K562 (cell line): Measurements from ENCODE around the gene GSTM2. TPM values are rescaled to one million over a fixed set of nuclear protein-coding genes. Genes with fewer than 3 reads are reported as not detected.

Source experiments
- ARHGAP35 ChIP-seq: fragments of 450-650 bp; IDR thresholded peaks from 2 replicates; pipeline ENCODE4 v1.6.1; 2018; ENCODE audit not compliant: partially characterized antibody
- CHD1 ChIP-seq: fragments of 200-600 bp; sonication (generic); IDR thresholded peaks from one replicate; pipeline ENCODE4 v1.6.1; 2012; ENCODE audit warnings: mild to moderate bottlenecking, moderate library complexity, low read length, inconsistent platforms
- ERF ChIP-seq: fragments of 450-650 bp; formaldehyde crosslinking; IDR thresholded peaks from 2 replicates; pipeline ENCODE4 v1.4.0; 2020; ENCODE audit warnings: mild to moderate bottlenecking, mixed read lengths
- GABPB1 ChIP-seq: sonication (generic); formaldehyde crosslinking; IDR thresholded peaks from 2 replicates; pipeline ENCODE4 v1.8.0; 2022; ENCODE audit warnings: mild to moderate bottlenecking, missing genetic modification reagents
- HMGN3 ChIP-seq: IDR thresholded peaks from 2 replicates; pipeline ENCODE4 v1.6.1; 2011; ENCODE audit warnings: borderline replicate concordance, low read depth, mild to moderate bottlenecking, mixed read lengths, low read length; ENCODE audit not compliant: insufficient read length; ENCODE audit errors: extremely low read depth
- HNRNPUL1 ChIP-seq: fragments of 200-400 bp; formaldehyde crosslinking; IDR thresholded peaks from 2 replicates; pipeline ENCODE4 v1.6.1; 2017; ENCODE audit warnings: low read length
- IRF9 ChIP-seq: fragments of 450-650 bp; IDR thresholded peaks from 2 replicates; pipeline ENCODE4 v1.6.1; 2016; ENCODE audit warnings: missing biosample characterization, missing genetic modification characterization
- KDM1A ChIP-seq, 2 experiments: fragments of 450-650 bp; IDR thresholded peaks; 2 replicates each; pipeline ENCODE4 v1.6.1; 2016; ENCODE audit warnings: mild to moderate bottlenecking in 2 of 2
- MEF2D ChIP-seq: conservative IDR thresholded peaks from 2 replicates; pipeline ENCODE4 v1.6.1; 2016; ENCODE audit warnings: low read depth, missing genetic modification characterization, missing compliant biosample characterization
- MYNN ChIP-seq, 2 experiments: sonication (generic); formaldehyde crosslinking in 1 of 2; IDR thresholded peaks; 2 replicates each; pipeline versions ENCODE4 v1.5.0 to v1.6.1; 2016 to 2020; ENCODE audit warnings: antibody characterized with exemption in 1 of 2, missing genetic modification reagents in 1 of 2
- NCOA6 ChIP-seq: fragments of 450-650 bp; IDR thresholded peaks from 2 replicates; pipeline ENCODE4 v1.6.1; 2017; ENCODE audit warnings: mild to moderate bottlenecking
- SMARCA4 ChIP-seq: fragments of 450-650 bp; IDR thresholded peaks from 2 replicates; pipeline ENCODE4 v1.6.1; 2016
- YY1 ChIP-seq, 3 experiments: IDR thresholded peaks; 2 replicates each; pipeline ENCODE4 v1.6.1; 2011; ENCODE audit warnings: low read length in 2 of 3, mild to moderate bottlenecking in 2 of 3, moderate library complexity in 2 of 3, borderline replicate concordance in 1 of 3, control low read depth in 1 of 3, low read depth in 1 of 3; ENCODE audit not compliant: insufficient read depth in 3 of 3, insufficient replicate concordance in 2 of 3, control insufficient read depth in 1 of 3, insufficient read length in 1 of 3; ENCODE audit errors: extremely low read depth in 1 of 3
- polyA plus RNA-seq, 8 experiments: library from polyadenylated mRNA; depleted of rRNA in 4 of 8; stranded (reverse) in 5 of 8; unstranded in 3 of 8; fragments of >200 nt; fragmentation: Nextera tagmentation in 2 of 8; fragmentation: Illumina TruSeq in 1 of 8; extraction: Ambion mirVana in 2 of 8; extraction: Trizol in 1 of 8; gene quantifications; 2 replicates each; pipeline versions ENCODE4 v1.2.1 to v1.2.3, GENCODE V29; 2011 to 2014; ENCODE audit warnings: inconsistent platforms in 1 of 8, missing spikeins in 1 of 8
- total RNA-seq, 7 experiments: library from RNA; depleted of rRNA in 6 of 7; stranded (reverse); fragments of >200 nt in 6 of 7; fragmentation: Illumina TruSeq in 2 of 7; extraction: Trizol in 2 of 7; gene quantifications; 2 replicates each; pipeline versions ENCODE4 v1.2.1 to v1.2.3, GENCODE V29; 2011 to 2021; ENCODE audit warnings: low replicate concordance in 1 of 7
- TF ChIP-seq, protein P1 (sequence below), 2 experiments: fragments of 450-650 bp; formaldehyde crosslinking in 1 of 2; IDR thresholded peaks; 2 replicates each; pipeline versions ENCODE4 v1.4.0 to v1.6.1; 2014 to 2020; ENCODE audit warnings: mild to moderate bottlenecking in 2 of 2, borderline replicate concordance in 1 of 2, low read depth in 1 of 2
- TF ChIP-seq, protein P2 (sequence below): fragments of 450-650 bp; formaldehyde crosslinking; IDR thresholded peaks from 2 replicates; pipeline ENCODE4 v1.4.0; 2020; ENCODE audit warnings: mild to moderate bottlenecking, moderate library complexity

GSTM2 gene
- total and polyA plus RNA-seq, 9 of the 15 experiments (the other 6 are each of a cell fraction or from before 2014, with no cell fraction given): 1.6 to 15.1 (median 6.8) TPM

GRCh38 chr1:109640285-109640865 is 27.5 kb upstream of the GSTM2 start (continued):
- TF ChIP-seq, protein P1, sequence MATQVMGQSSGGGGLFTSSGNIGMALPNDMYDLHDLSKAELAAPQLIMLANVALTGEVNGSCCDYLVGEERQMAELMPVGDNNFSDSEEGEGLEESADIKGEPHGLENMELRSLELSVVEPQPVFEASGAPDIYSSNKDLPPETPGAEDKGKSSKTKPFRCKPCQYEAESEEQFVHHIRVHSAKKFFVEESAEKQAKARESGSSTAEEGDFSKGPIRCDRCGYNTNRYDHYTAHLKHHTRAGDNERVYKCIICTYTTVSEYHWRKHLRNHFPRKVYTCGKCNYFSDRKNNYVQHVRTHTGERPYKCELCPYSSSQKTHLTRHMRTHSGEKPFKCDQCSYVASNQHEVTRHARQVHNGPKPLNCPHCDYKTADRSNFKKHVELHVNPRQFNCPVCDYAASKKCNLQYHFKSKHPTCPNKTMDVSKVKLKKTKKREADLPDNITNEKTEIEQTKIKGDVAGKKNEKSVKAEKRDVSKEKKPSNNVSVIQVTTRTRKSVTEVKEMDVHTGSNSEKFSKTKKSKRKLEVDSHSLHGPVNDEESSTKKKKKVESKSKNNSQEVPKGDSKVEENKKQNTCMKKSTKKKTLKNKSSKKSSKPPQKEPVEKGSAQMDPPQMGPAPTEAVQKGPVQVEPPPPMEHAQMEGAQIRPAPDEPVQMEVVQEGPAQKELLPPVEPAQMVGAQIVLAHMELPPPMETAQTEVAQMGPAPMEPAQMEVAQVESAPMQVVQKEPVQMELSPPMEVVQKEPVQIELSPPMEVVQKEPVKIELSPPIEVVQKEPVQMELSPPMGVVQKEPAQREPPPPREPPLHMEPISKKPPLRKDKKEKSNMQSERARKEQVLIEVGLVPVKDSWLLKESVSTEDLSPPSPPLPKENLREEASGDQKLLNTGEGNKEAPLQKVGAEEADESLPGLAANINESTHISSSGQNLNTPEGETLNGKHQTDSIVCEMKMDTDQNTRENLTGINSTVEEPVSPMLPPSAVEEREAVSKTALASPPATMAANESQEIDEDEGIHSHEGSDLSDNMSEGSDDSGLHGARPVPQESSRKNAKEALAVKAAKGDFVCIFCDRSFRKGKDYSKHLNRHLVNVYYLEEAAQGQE (IDR thresholded peaks at IDR 0.05; ENCODE audit: borderline replicate concordance): peak; percentile 70
- TF ChIP-seq, protein P1 (CRISPR knock-in tag; IDR thresholded peaks at IDR 0.05; ENCODE audit: low read depth): 0 out of 2 replicates have a peak, but pooled peaks have one; percentile 61
- TF ChIP-seq NCOA6: no peak
- TF ChIP-seq ERF (CRISPR knock-in tag): no peak
- peak in 1 of 3 experiments; percentile 46 for TF ChIP-seq YY1 (IDR thresholded peaks at IDR 0.05; ENCODE audit: borderline replicate concordance in 1 of 3, control insufficient read depth in 1 of 3, extremely low read depth in 1 of 3, insufficient read depth in 3 of 3, insufficient read length in 1 of 3, insufficient replicate concordance in 2 of 3, low read depth in 1 of 3, low read length in 2 of 3)
- no peak for TF ChIP-seq HNRNPUL1
- TF ChIP-seq HMGN3: no peak
- peak; percentile 46; the same call in 1 of the 2 replicates for TF ChIP-seq SMARCA4
- no peak for TF ChIP-seq CHD1
- TF ChIP-seq MEF2D (tag): 0 out of 2 replicates have a peak, but pooled peaks have one; percentile 31
- TF ChIP-seq IRF9: no peak
- peak; percentile 27; the same call in 1 of the 2 replicates for TF ChIP-seq MYNN (IDR thresholded peaks at IDR 0.05)
- TF ChIP-seq MYNN (CRISPR knock-in tag; IDR thresholded peaks at IDR 0.05): no peak
- TF ChIP-seq, protein P2, sequence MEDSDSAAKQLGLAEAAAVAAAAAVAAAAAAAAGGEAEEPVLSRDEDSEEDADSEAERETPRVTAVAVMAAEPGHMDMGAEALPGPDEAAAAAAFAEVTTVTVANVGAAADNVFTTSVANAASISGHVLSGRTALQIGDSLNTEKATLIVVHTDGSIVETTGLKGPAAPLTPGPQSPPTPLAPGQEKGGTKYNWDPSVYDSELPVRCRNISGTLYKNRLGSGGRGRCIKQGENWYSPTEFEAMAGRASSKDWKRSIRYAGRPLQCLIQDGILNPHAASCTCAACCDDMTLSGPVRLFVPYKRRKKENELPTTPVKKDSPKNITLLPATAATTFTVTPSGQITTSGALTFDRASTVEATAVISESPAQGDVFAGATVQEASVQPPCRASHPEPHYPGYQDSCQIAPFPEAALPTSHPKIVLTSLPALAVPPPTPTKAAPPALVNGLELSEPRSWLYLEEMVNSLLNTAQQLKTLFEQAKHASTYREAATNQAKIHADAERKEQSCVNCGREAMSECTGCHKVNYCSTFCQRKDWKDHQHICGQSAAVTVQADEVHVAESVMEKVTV: 0 out of 2 replicates have a peak, but pooled peaks have one; percentile 32
- no peak for TF ChIP-seq ARHGAP35
- TF ChIP-seq GABPB1 (CRISPR knock-in tag): 0 out of 2 replicates have a peak, but pooled peaks have one; percentile 47
- TF ChIP-seq KDM1A (IDR thresholded peaks at IDR 0.05): no peak
